ENCODE results near the gene SPINT3.

Gene SPINT3

GRCh38 chr20:45502561-45502960, 12.9 kb downstream of the SPINT3 start:
- no peaks in the 10 kb centered on the region for H3K36me3 ChIP-seq (ENCODE audit: control insufficient read depth, insufficient read depth, low read length)
- 100% methylated on average over 1 of the region's 1 CpG; no CpG with 5 or more reads in 1 of the 2 experiments for WGBS, 2 experiments (ENCODE audit: insufficient coverage in 2 of 2)

GRCh38 chr20:45501600-45501999, 13.8 kb downstream of the SPINT3 start:
- WGBS, 2 experiments (ENCODE audit: insufficient coverage in 2 of 2): 71% methylated on average over 1 of the region's 1 CpG; no CpG with 5 or more reads in 1 of the 2 experiments
- Histone ChIP-seq H3K9me3 (ENCODE audit: control insufficient read depth, low read length) (no peaks in the 10 kb centered on the region), H3K27ac (ENCODE audit: low read depth, low read length, severe bottlenecking) (no peak overlapping the region), H3K4me1 (ENCODE audit: control insufficient read depth, insufficient read depth, low read length, poor library complexity, severe bottlenecking) (no peaks in the 10 kb centered on the region), H3K4me3 (ENCODE audit: extremely low read depth, insufficient read depth, low read length, poor library complexity, severe bottlenecking) (no peak overlapping the region), H3K36me3 (ENCODE audit: control insufficient read depth, insufficient read depth, low read length) (no peaks in the 10 kb centered on the region)

More at GRCh38 chr20:45502561-45502960, 12.9 kb downstream of the SPINT3 start:
- no peaks in the 10 kb centered on the region for H3K9me3 ChIP-seq (ENCODE audit: control insufficient read depth, low read length)
- H3K4me3 ChIP-seq (ENCODE audit: extremely low read depth, insufficient read depth, low read length, poor library complexity, severe bottlenecking): no peak overlapping the region
- no peaks in the 10 kb centered on the region for H3K4me1 ChIP-seq (ENCODE audit: control insufficient read depth, insufficient read depth, low read length, poor library complexity, severe bottlenecking)
- no peak overlapping the region for H3K27ac ChIP-seq (ENCODE audit: low read depth, low read length, severe bottlenecking)

DNA sequence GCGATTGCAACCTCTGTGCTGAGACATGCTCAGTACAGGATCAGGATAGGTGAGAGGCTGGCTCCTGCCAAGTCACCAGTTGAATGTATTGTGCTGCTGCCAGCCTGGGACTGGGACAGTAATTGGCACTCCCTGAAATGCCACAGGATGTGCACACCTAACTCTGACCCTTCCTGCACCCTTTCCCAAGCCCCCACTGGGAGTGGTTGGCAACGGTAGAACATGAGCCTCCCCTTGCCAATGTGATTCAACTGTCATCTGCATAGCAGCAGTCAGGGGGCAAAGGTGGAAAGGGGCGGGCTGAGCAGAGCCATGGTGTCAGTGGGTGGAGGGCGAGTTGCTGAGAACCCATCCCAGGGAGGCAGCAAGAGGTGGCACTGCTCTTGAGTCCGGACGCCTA, 15.4 kb downstream of the SPINT3 start:
- Histone ChIP-seq H3K4me1 (ENCODE audit: control insufficient read depth, insufficient read depth, low read length, poor library complexity, severe bottlenecking) (no peaks in the 10 kb centered on the region), H3K27ac (ENCODE audit: low read depth, low read length, severe bottlenecking) (no peak overlapping the region), H3K4me3 (ENCODE audit: extremely low read depth, insufficient read depth, low read length, poor library complexity, severe bottlenecking) (no peak overlapping the region), H3K36me3 (ENCODE audit: control insufficient read depth, insufficient read depth, low read length) (no peaks in the 10 kb centered on the region), H3K9me3 (ENCODE audit: control insufficient read depth, low read length) (no peaks in the 10 kb centered on the region)
- WGBS, 2 experiments (ENCODE audit: insufficient coverage in 2 of 2): 79 to 96% methylated on average over 3 to 4 of the region's 6 CpGs

DNA sequence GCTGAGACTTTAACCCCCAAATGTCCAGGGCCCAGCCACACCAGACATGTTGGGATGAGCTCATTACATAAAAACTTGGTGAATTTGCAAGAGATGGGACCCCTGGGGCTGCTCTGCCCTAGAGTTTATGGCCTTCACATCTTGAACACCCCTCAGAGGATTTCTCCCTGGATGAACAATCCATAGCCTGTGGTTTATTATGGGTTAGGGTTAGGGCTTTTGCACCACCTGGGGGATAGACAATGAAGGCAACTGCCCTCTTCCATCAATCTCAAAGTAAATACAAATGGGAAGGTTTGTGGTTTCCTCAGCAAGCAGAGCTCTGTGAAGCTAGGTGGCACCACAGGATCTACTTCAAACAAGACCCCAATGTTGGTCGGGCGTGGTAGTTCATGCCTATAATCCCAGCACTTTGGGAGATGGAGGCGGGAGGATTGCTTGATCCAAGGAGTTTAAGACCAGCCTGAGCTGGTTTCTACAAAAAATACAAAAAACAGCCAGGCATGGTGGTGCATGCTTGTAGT, 17.4 kb downstream of the SPINT3 start:
- no peaks in the 10 kb centered on the region for H3K9me3 ChIP-seq (ENCODE audit: control insufficient read depth, low read length)
- 90 to 93% methylated on average over 1 to 3 of the region's 3 CpGs for WGBS, 2 experiments (ENCODE audit: insufficient coverage in 2 of 2)

DNA sequence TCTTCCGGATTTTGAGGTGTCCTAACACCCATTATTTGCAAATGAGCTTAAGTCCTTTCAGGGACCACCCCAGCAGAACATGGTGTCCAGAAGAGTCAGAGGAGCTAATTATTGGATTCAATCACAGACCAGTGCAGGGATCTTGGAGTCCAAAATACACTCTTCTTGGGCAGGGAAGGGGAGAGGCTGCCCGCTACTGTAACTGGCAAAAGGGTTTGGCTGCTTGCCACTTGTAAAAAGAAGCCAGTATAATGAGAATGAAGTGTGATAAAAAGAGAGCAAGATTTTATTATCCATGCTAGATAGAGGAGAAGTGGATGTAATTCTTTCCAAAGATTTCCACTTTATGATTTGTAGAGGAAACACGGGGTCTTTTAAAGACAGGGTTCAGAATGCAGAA, 19.3 kb downstream of the SPINT3 start:
- 87 to 91% methylated on average over 2 to 3 of the region's 3 CpGs for WGBS, 2 experiments (ENCODE audit: insufficient coverage in 2 of 2)
- Histone ChIP-seq H3K9me3 (ENCODE audit: control insufficient read depth, low read length) (no peaks in the 10 kb centered on the region), H3K4me3 (ENCODE audit: extremely low read depth, insufficient read depth, low read length, poor library complexity, severe bottlenecking) (no peak overlapping the region), H3K27ac (ENCODE audit: low read depth, low read length, severe bottlenecking) (no peak overlapping the region), H3K36me3 (ENCODE audit: control insufficient read depth, insufficient read depth, low read length) (no peaks in the 10 kb centered on the region), H3K4me1 (ENCODE audit: control insufficient read depth, insufficient read depth, low read length, poor library complexity, severe bottlenecking) (no peaks in the 10 kb centered on the region)

More for the DNA sequence above, 17.4 kb downstream of the SPINT3 start:
- no peaks in the 10 kb centered on the region for H3K36me3 ChIP-seq (ENCODE audit: control insufficient read depth, insufficient read depth, low read length)
- no peak overlapping the region for H3K27ac ChIP-seq (ENCODE audit: low read depth, low read length, severe bottlenecking)
- no peak overlapping the region for H3K4me3 ChIP-seq (ENCODE audit: extremely low read depth, insufficient read depth, low read length, poor library complexity, severe bottlenecking)
- no peaks in the 10 kb centered on the region for H3K4me1 ChIP-seq (ENCODE audit: control insufficient read depth, insufficient read depth, low read length, poor library complexity, severe bottlenecking)

GRCh38 chr20:45495501-45495941, 19.9 kb downstream of the SPINT3 start:
- Histone ChIP-seq H3K9me3 (ENCODE audit: control insufficient read depth, low read length) (no peaks in the 10 kb centered on the region), H3K36me3 (ENCODE audit: control insufficient read depth, insufficient read depth, low read length) (no peaks in the 10 kb centered on the region), H3K4me1 (ENCODE audit: control insufficient read depth, insufficient read depth, low read length, poor library complexity, severe bottlenecking) (no peaks in the 10 kb centered on the region), H3K27ac (ENCODE audit: low read depth, low read length, severe bottlenecking) (no peak overlapping the region), H3K4me3 (ENCODE audit: extremely low read depth, insufficient read depth, low read length, poor library complexity, severe bottlenecking) (no peak overlapping the region)
- 71 to 100% methylated on average over 1 of the region's 1 CpG for WGBS, 2 experiments (ENCODE audit: insufficient coverage in 2 of 2)

- Histone ChIP-seq H3K4me1 (ENCODE audit: control insufficient read depth, insufficient read depth, low read length, poor library complexity, severe bottlenecking) (no peaks in the 10 kb centered on the region), H3K36me3 (ENCODE audit: control insufficient read depth, insufficient read depth, low read length) (no peaks in the 10 kb centered on the region), H3K27ac (ENCODE audit: low read depth, low read length, severe bottlenecking) (no peak overlapping the region), H3K4me3 (ENCODE audit: extremely low read depth, insufficient read depth, low read length, poor library complexity, severe bottlenecking) (no peak overlapping the region), H3K9me3 (ENCODE audit: control insufficient read depth, low read length) (no peaks in the 10 kb centered on the region)
- 85% methylated on average over 1 of the region's 1 CpG; no CpG with 5 or more reads in 1 of the 2 experiments for WGBS, 2 experiments (ENCODE audit: insufficient coverage in 2 of 2)
These were observed 26.3 kb downstream of the SPINT3 start for GRCh38 chr20:45489083-45489531.

- WGBS, 2 experiments (ENCODE audit: insufficient coverage in 2 of 2): 60 to 70% methylated on average over 1 to 13 of the region's 20 CpGs
- Histone ChIP-seq H3K4me1 (ENCODE audit: control insufficient read depth, insufficient read depth, low read length, poor library complexity, severe bottlenecking) (no peaks in the 10 kb centered on the region), H3K36me3 (ENCODE audit: control insufficient read depth, insufficient read depth, low read length) (no peaks in the 10 kb centered on the region), H3K4me3 (ENCODE audit: extremely low read depth, insufficient read depth, low read length, poor library complexity, severe bottlenecking) (no peak overlapping the region), H3K9me3 (ENCODE audit: control insufficient read depth, low read length) (no peaks in the 10 kb centered on the region), H3K27ac (ENCODE audit: low read depth, low read length, severe bottlenecking) (no peak overlapping the region)
These were observed 28.2 kb downstream of the SPINT3 start for GRCh38 chr20:45487231-45487635.

DNA sequence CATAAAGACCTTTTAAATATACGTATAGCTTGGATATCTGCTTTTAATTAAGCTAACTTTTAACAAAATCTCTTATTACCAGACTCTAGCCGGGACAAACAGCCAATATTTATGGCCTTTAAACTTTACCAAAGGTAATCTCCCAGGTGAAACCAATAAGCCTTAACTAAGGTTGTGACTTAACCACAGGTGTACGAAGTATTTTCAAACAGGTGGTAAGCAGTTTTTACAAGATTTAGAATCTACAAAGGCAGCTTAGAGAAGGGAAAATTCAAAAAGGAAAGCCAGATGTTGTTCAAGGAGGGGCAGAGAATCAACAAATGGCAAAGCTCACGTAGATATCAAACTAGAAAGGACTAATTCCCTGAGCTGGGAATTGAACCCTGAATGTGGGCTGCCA, 30.0 kb downstream of the SPINT3 start:
- no peaks in the 10 kb centered on the region for H3K4me1 ChIP-seq (ENCODE audit: control insufficient read depth, insufficient read depth, low read length, poor library complexity, severe bottlenecking)
- no peak overlapping the region for H3K27ac ChIP-seq (ENCODE audit: low read depth, low read length, severe bottlenecking)
- 93 to 100% methylated on average over 3 of the region's 4 CpGs for WGBS, 2 experiments (ENCODE audit: insufficient coverage in 2 of 2)

DNA sequence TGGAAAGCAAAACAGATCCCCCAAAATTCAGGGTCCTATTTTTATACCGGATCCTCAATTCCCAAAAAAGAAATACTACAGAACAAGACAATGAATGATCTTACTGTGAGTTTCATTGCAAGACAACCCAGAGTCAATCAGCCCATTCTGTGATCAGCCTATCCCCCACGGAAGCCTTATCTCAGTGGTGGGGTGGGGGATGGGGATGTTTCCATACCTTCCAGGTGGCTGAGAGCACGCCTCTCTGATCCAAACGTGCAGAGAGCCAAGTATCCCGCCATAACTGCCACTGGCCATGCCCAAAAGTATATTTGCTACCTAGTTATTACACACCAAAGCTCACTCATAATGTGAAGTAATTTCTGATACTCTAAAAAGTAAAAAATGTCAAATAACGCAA, 30.7 kb downstream of the SPINT3 start:
- no peaks in the 10 kb centered on the region for H3K9me3 ChIP-seq (ENCODE audit: control insufficient read depth, low read length)
- no peak overlapping the region for H3K27ac ChIP-seq (ENCODE audit: low read depth, low read length, severe bottlenecking)
- no peaks in the 10 kb centered on the region for H3K4me1 ChIP-seq (ENCODE audit: control insufficient read depth, insufficient read depth, low read length, poor library complexity, severe bottlenecking)
- 63% methylated on average over 2 of the region's 6 CpGs; no CpG with 5 or more reads in 1 of the 2 experiments for WGBS, 2 experiments (ENCODE audit: insufficient coverage in 2 of 2)
- no peaks in the 10 kb centered on the region for H3K36me3 ChIP-seq (ENCODE audit: control insufficient read depth, insufficient read depth, low read length)
- no peak overlapping the region for H3K4me3 ChIP-seq (ENCODE audit: extremely low read depth, insufficient read depth, low read length, poor library complexity, severe bottlenecking)

More for the DNA sequence above, 30.0 kb downstream of the SPINT3 start:
- H3K4me3 ChIP-seq (ENCODE audit: extremely low read depth, insufficient read depth, low read length, poor library complexity, severe bottlenecking): no peak overlapping the region
- H3K9me3 ChIP-seq (ENCODE audit: control insufficient read depth, low read length): no peaks in the 10 kb centered on the region
- H3K36me3 ChIP-seq (ENCODE audit: control insufficient read depth, insufficient read depth, low read length): no peaks in the 10 kb centered on the region

DNA sequence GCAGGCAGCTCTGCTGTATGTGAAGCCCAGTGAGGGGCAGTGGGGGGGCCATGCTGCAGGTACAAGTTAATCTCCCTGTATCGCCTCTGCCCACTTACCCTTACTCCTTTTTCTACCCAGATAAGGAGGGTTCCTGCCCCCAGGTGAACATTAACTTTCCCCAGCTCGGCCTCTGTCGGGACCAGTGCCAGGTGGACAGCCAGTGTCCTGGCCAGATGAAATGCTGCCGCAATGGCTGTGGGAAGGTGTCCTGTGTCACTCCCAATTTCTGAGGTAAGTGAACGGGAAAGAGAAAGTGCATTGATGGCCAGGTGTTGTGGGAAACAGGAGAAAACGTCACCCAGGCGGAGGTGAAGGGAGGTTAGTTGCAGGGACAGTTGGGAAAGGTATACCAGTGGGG, 35.6 kb downstream of the SPINT3 start:
- Histone ChIP-seq H3K4me1 (ENCODE audit: control insufficient read depth, insufficient read depth, low read length, poor library complexity, severe bottlenecking) (no peaks in the 10 kb centered on the region), H3K27ac (ENCODE audit: low read depth, low read length, severe bottlenecking) (no peak overlapping the region), H3K36me3 (ENCODE audit: control insufficient read depth, insufficient read depth, low read length) (no peaks in the 10 kb centered on the region), H3K9me3 (ENCODE audit: control insufficient read depth, low read length) (no peaks in the 10 kb centered on the region), H3K4me3 (ENCODE audit: extremely low read depth, insufficient read depth, low read length, poor library complexity, severe bottlenecking) (no peak overlapping the region)
- 96 to 99% methylated on average over 6 to 7 of the region's 7 CpGs for WGBS, 2 experiments (ENCODE audit: insufficient coverage in 2 of 2)
